Calu3 (cell line): ENCODE results near the gene ZDHHC21. TPM values are rescaled to one million over a fixed set of nuclear protein-coding genes. Genes with fewer than 3 reads are reported as not detected.

Experiments used
- BruUV-seq: library from RNA; stranded (reverse); fragments of 400-500 nt; replicated peaks from 2 replicates; lab custom pipeline; 2021; lab: Mats Ljungman, UMichigan
- CTCF ChIA-PET: fragments of 300-600 bp; sonication (Branson Sonifier 250); formaldehyde crosslinking; loops from one replicate; lab custom pipeline; 2022; ENCODE audit warnings: antibody characterized with exemption; lab: Charles Lee
- DNase-seq: peaks from one replicate; pipeline ENCODE4 v3.0.0; 2022
- H3K27ac Mint-ChIP-seq: one replicate; pipeline ENCODE4 v1.8.0; 2022; ENCODE audit warnings: mixed read lengths; ENCODE audit not compliant: unreplicated experiment
- H3K27me3 Mint-ChIP-seq: one replicate; pipeline ENCODE4 v1.8.0; 2022; ENCODE audit warnings: mixed read lengths; ENCODE audit not compliant: unreplicated experiment
- H3K36me3 Mint-ChIP-seq: one replicate; pipeline ENCODE4 v1.8.0; 2022; ENCODE audit warnings: mild to moderate bottlenecking, moderate library complexity, mixed read lengths; ENCODE audit not compliant: insufficient read depth, unreplicated experiment
- H3K4me1 Mint-ChIP-seq: one replicate; pipeline ENCODE4 v1.8.0; 2022; ENCODE audit warnings: mild to moderate bottlenecking, low read depth, mixed read lengths; ENCODE audit not compliant: unreplicated experiment
- H3K4me3 Mint-ChIP-seq: one replicate; pipeline ENCODE4 v1.8.0; 2022; ENCODE audit warnings: mild to moderate bottlenecking, low read depth, moderate library complexity, mixed read lengths; ENCODE audit not compliant: unreplicated experiment
- H3K9me3 Mint-ChIP-seq: one replicate; pipeline ENCODE4 v1.8.0; 2022; ENCODE audit warnings: low read depth, mixed read lengths; ENCODE audit not compliant: unreplicated experiment
- intact Hi-C: fragments of 100-400 bp; cut with micrococcal nuclease; formaldehyde crosslinking; loops from one replicate; pipeline ENCODE4 v1.10.0; 2022; ENCODE audit not compliant: unreplicated experiment
- total RNA-seq: library from RNA; stranded (reverse); gene quantifications from 2 replicates; pipeline ENCODE4 v1.2.3, GENCODE V29; 2022
- TF ChIP-seq, protein P1 (sequence below): fragments of 200-600 bp; IDR thresholded peaks from one replicate; pipeline ENCODE4 v1.8.0; 2022; ENCODE audit warnings: antibody characterized with exemption; ENCODE audit not compliant: unreplicated experiment

The ZDHHC21 gene
- total RNA-seq, 1 experiment from 2014 or later, result 10.6 TPM

DNA sequence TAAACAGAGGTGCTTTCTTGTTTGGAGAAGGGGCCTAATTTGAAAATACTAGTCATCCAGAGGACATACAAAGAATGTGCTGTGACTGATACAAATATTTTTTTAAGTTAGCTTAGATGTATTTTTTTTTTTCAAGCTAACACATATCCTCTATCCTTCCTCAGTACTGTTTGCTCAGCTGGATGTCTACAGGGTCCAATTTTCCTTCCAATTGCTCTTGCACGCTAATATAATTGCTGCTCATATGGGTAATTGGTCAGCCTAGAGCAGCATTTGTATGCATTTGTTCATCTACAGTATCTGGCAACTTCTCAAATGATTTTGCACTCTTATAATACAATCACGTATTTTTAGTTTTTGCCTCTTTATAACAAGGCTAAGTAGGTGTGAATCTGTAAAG lies 84.7 kb downstream of the ZDHHC21 start:
- DNase-seq, result no peak
- H3K27me3 Mint-ChIP-seq, result no peaks in the 10 kb centered on the region
- no peaks in the 10 kb centered on the region for H3K36me3 Mint-ChIP-seq

DNA sequence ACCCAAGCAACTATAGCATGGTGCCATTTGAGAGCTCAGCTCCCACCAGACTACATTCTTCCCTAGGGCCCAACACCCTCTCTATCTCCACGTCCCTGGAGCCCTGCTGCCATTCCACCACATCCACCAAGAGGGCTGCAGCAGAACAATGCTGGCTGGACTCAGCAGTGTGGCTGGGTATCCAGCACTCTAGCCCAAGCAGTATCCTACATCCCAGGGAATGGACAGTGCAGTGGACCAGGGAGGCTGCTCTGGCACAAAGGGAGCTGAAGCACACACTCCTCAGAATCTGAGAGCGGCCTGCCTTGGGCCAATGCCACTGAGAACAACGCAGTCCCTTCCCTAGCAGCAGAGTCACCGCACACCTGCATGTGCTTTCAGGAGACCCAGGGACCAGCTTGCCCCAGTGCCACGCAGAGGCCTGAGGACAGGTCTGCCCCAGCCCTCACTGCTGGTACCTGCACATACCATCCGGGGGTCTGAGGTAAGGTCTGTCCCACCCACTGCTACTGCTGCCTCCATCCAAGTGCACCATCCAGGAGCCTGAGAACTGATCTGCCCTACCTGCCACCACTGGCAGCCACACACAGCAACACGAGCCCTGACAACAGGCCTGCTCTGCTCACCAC lies 95.9 kb downstream of the ZDHHC21 start:
- no peak overlapping the region for H3K4me3 Mint-ChIP-seq
- H3K27ac Mint-ChIP-seq, result no peak overlapping the region
- intact Hi-C loops, result no loop called here
- no peaks in the 10 kb centered on the region for H3K4me1 Mint-ChIP-seq
- no peaks in the 10 kb centered on the region for H3K9me3 Mint-ChIP-seq
- no peak for DNase-seq
- TF ChIP-seq, protein P1, sequence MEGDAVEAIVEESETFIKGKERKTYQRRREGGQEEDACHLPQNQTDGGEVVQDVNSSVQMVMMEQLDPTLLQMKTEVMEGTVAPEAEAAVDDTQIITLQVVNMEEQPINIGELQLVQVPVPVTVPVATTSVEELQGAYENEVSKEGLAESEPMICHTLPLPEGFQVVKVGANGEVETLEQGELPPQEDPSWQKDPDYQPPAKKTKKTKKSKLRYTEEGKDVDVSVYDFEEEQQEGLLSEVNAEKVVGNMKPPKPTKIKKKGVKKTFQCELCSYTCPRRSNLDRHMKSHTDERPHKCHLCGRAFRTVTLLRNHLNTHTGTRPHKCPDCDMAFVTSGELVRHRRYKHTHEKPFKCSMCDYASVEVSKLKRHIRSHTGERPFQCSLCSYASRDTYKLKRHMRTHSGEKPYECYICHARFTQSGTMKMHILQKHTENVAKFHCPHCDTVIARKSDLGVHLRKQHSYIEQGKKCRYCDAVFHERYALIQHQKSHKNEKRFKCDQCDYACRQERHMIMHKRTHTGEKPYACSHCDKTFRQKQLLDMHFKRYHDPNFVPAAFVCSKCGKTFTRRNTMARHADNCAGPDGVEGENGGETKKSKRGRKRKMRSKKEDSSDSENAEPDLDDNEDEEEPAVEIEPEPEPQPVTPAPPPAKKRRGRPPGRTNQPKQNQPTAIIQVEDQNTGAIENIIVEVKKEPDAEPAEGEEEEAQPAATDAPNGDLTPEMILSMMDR, result no peak
- no peaks in the 10 kb centered on the region for H3K27me3 Mint-ChIP-seq
- BruUV-seq, result no TSS peak
- no peaks in the 10 kb centered on the region for H3K36me3 Mint-ChIP-seq
- CTCF ChIA-PET, result no interaction called here

More for the DNA sequence above, 84.7 kb downstream of the ZDHHC21 start:
- TF ChIP-seq, protein P1, result no peak
- H3K27ac Mint-ChIP-seq, result no peak overlapping the region
- H3K9me3 Mint-ChIP-seq, result no peaks in the 10 kb centered on the region
- no TSS peak for BruUV-seq
- H3K4me1 Mint-ChIP-seq, result no peaks in the 10 kb centered on the region
- CTCF ChIA-PET, result no interaction called here
- H3K4me3 Mint-ChIP-seq, result no peak overlapping the region
- intact Hi-C loops, result no loop called here

DNA sequence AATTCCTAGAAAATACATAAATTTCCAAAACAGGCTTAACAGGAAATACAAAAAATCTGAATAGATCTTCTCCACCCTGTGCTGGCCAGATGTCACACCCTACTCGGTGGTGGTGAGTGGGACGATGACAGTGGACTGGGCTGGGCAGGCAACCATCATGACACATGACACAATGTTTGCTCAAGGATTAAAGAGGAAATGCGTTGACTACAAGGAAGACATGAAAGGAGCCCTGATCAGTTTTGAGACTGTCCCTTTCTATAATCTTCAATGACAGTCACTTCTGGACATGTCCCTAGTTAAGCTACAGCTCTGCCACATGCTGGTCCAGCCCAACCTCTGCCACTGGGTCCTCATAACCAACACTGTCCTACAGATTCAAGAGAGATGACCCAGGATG lies 99.8 kb downstream of the ZDHHC21 start:
- Mint-ChIP-seq H3K27ac (no peak overlapping the region), H3K4me3 (no peak overlapping the region), H3K4me1 (no peaks in the 10 kb centered on the region), H3K36me3 (no peaks in the 10 kb centered on the region), H3K27me3 (no peaks in the 10 kb centered on the region), H3K9me3 (no peaks in the 10 kb centered on the region)
- no TSS peak for BruUV-seq
- TF ChIP-seq, protein P1, result no peak
- intact Hi-C loops, result no loop called here
- CTCF ChIA-PET, result no interaction called here
- DNase-seq, result no peak

DNA sequence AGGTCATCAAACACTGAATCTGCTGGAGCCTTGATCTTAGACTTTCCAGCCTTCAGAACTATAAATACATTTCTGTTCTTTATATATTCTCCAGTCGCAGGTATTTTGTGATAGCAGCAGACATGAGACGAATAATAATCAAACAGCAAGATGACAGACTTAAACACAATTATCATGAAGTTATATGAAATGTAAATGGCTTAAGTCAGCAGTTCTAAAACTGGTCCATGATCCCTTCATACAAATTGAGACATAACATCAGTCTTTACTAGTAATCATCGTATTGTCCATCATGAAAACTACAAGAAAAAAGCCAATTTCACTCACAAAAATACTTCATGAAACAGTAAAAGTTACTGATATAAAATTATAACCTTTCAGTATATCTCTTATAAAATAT lies 101.8 kb downstream of the ZDHHC21 start:
- H3K4me1 Mint-ChIP-seq, result no peaks in the 10 kb centered on the region
- intact Hi-C loops, result no loop called here
- CTCF ChIA-PET, result interaction anchor here (0.5 kb wide), 1 partner anchor 50 kb away, joined by 3 read pairs; no protein-coding TSS in a partner anchor
- no TSS peak for BruUV-seq
- H3K27me3 Mint-ChIP-seq, result no peaks in the 10 kb centered on the region
- TF ChIP-seq, protein P1, result no peak
- no peak overlapping the region for H3K4me3 Mint-ChIP-seq
- H3K36me3 Mint-ChIP-seq, result no peaks in the 10 kb centered on the region
- H3K27ac Mint-ChIP-seq, result no peak overlapping the region
- H3K9me3 Mint-ChIP-seq, result no peaks in the 10 kb centered on the region
- DNase-seq, result no peak
